HL-60 (cell line): ENCODE data around the gene ANKS1B.

ENCODE experiments used
- DNase-seq, 2 experiments: peaks; one replicate each; pipeline ENCODE4 v3.0.0-alpha.2; 2010 to 2020; ENCODE audit warnings: low read depth in 1 of 2, low spot score in 1 of 2
- H3K27ac ChIP-seq: fragments of 250-450 bp; sonication (Bioruptor Pico); replicated peaks from 2 replicates; pipeline ENCODE4 v1.5.1; 2020; ENCODE audit warnings: mild to moderate bottlenecking, moderate library complexity
- H3K27me3 ChIP-seq: fragments of 250-450 bp; sonication (Bioruptor Pico); 2 replicates; pipeline ENCODE4 v1.5.1; 2021; ENCODE audit warnings: mild to moderate bottlenecking, moderate library complexity; ENCODE audit not compliant: insufficient read depth, poor library complexity, severe bottlenecking
- H3K4me3 ChIP-seq: replicated peaks from 2 replicates; pipeline ENCODE4 v1.5.1; 2011; ENCODE audit warnings: mild to moderate bottlenecking, control low read depth, low read length; ENCODE audit not compliant: insufficient read depth
- CTCF ChIP-seq: IDR thresholded peaks from one replicate; pipeline ENCODE4 v1.5.1; 2011; ENCODE audit warnings: low read length, control low read depth, inconsistent platforms; ENCODE audit not compliant: insufficient read depth
- GABPA ChIP-seq: IDR thresholded peaks from 2 replicates; pipeline ENCODE4 v1.6.1; 2012; ENCODE audit warnings: low read depth
- POLR2AphosphoS5 ChIP-seq: IDR thresholded peaks from 2 replicates; pipeline ENCODE4 v1.6.1; 2012; ENCODE audit warnings: low read depth
- REST ChIP-seq: IDR thresholded peaks from 2 replicates; pipeline ENCODE4 v1.6.1; 2012; ENCODE audit warnings: low read depth; ENCODE audit not compliant: insufficient replicate concordance
- SPI1 ChIP-seq: IDR thresholded peaks from 2 replicates; pipeline ENCODE4 v1.6.1; 2012; ENCODE audit warnings: low read depth, mild to moderate bottlenecking, borderline replicate concordance

ANKS1B gene

GRCh38 chr12:99108924-99109323 lies 875.8 kb downstream of the ANKS1B start:
- no peak overlapping the region for H3K27ac ChIP-seq
- no peaks in the 10 kb centered on the region for H3K27me3 ChIP-seq
- DNase-seq, result no peak
- TF ChIP-seq CTCF (no peak), GABPA (no peak), POLR2AphosphoS5 (no peak), REST (no peak), SPI1 (no peak)
- H3K4me3 ChIP-seq, result no peak overlapping the region

- Histone ChIP-seq H3K27me3 (no peaks in the 10 kb centered on the region), H3K27ac (no peak overlapping the region), H3K4me3 (no peak overlapping the region)
- no peak for DNase-seq
- no peak for TF ChIP-seq POLR2AphosphoS5
- no peak for TF ChIP-seq REST
- TF ChIP-seq GABPA, result no peak
- TF ChIP-seq SPI1, result no peak
- TF ChIP-seq CTCF, result no peak
These were observed 885.0 kb downstream of the ANKS1B start for GRCh38 chr12:99099786-99100185.

DNA sequence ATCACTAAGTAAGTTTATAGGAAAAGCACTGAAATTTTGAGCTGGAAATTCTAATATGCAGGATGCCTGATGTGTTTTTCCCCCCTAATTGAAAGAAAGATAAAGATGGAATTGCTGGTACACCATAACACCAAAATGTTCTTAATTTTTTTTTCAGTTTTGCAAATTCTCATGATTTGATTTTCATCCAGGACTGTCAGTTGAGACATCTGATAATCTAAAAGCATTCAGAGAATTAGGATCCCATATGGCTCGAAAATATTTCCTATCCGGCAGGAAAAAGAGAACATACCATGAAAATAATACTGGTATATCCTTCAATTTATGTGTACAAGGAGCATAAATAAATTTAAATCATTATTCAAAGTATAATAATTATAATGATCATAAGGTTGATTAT lies 887.6 kb downstream of the ANKS1B start:
- Histone ChIP-seq H3K27me3 (no peaks in the 10 kb centered on the region), H3K27ac (no peak overlapping the region), H3K4me3 (no peak overlapping the region)
- DNase-seq, result no peak
- TF ChIP-seq CTCF, result no peak
- TF ChIP-seq POLR2AphosphoS5, result no peak
- TF ChIP-seq GABPA, result no peak
- TF ChIP-seq REST, result no peak
- TF ChIP-seq SPI1, result no peak
